ENCODE measurements around the gene MYBPC2.

The MYBPC2 gene

GRCh38 chr19:50482271-50482855 is 49.7 kb downstream of the MYBPC2 start:
- DNase-seq = no peak

- no peak for DNase-seq
Measured at GRCh38 chr19:50482916-50483315, 50.2 kb downstream of the MYBPC2 start.

- DNase-seq = no peak
Measured at GRCh38 chr19:50485284-50485955, 52.7 kb downstream of the MYBPC2 start.

- no peak for DNase-seq
Measured at GRCh38 chr19:50486823-50487515, 54.3 kb downstream of the MYBPC2 start.

GRCh38 chr19:50488389-50489194 is 55.9 kb downstream of the MYBPC2 start:
- no peak for DNase-seq

- DNase-seq = no peak
Measured at GRCh38 chr19:50489461-50490011, 56.8 kb downstream of the MYBPC2 start.

- DNase-seq = no peak
Measured at GRCh38 chr19:50490411-50490811, 57.7 kb downstream of the MYBPC2 start.

GRCh38 chr19:50490991-50491472 is 58.3 kb downstream of the MYBPC2 start:
- DNase-seq = no peak

- no peak for DNase-seq
Measured at GRCh38 chr19:50492303-50493052, 59.8 kb downstream of the MYBPC2 start.

GRCh38 chr19:50493171-50493570 is 60.5 kb downstream of the MYBPC2 start:
- DNase-seq = no peak

GRCh38 chr19:50494186-50495019 is 61.7 kb downstream of the MYBPC2 start:
- DNase-seq = no peak

- DNase-seq = no peak
Measured at GRCh38 chr19:50495020-50495531, 62.4 kb downstream of the MYBPC2 start.

GRCh38 chr19:50496189-50497021 is 63.7 kb downstream of the MYBPC2 start:
- DNase-seq = no peak

- no peak for DNase-seq
Measured at GRCh38 chr19:50497022-50497405, 64.3 kb downstream of the MYBPC2 start.

GRCh38 chr19:50498219-50499056 is 65.7 kb downstream of the MYBPC2 start:
- no peak for DNase-seq

- no peak for DNase-seq
Measured at GRCh38 chr19:50500060-50500752, 67.5 kb downstream of the MYBPC2 start.

GRCh38 chr19:50500753-50501151 is 68.1 kb downstream of the MYBPC2 start:
- DNase-seq = no peak

- DNase-seq = no peak
Measured at GRCh38 chr19:50501186-50501567, 68.5 kb downstream of the MYBPC2 start.

Data from KG1 (cell line).